Measurements from ENCODE around the gene A4GNT. TPM values are rescaled to one million over a fixed set of nuclear protein-coding genes. Genes with fewer than 3 reads are reported as not detected.
A peak's percentile ranks its signal among the peaks of the same experiment; 100 is the strongest.

The A4GNT gene
- total RNA-seq, 1 donor from 2014 or later: not detected

DNA sequence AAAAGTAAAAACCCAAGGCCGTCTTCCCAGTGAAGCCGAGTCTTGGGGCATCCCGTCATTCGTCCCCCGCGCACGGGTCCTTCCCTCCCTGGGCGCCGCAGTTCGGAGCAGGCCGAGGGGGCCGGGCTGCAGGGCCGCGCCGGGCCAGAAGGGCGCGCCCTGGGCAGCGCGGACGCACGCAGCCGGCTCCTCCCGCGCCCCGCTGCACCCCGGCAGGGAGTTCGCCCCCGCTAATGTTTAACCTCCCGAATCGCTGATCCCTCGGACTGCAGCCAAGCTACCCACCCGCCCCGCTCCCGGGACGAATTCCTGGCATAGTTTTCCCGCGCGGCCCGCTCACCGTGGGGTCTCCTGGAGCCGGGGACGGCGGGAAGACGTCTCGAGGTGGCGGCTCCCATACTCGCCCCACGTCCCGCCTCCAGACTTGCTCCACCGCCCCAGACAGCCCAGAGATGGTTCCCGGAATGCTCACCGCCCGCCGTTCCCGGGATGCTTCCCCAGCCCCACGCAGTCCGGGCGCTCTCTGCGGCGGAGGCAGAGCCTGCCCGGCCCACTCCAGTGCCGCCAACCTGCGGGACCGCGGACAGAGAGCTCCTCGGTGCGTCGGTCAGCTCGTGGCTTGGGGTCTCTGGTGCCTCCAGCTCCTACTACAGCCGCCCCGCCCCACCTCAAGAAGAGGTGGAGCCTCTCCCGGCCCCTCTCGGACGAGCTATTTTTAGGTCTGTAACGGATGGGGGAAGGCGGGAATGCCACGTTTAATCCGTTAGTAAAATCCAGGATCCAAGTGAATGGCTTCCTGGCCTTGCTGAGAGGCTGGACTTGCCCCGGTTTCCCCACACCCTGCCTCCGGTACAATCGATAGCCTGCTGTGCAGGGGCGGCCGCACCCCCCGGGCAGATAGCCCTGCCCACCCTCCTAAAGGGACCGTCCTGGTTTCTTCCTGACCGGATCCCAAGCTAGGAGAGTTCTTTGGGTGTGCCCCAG lies 16.9 kb downstream of the A4GNT start, which contains the start of gene DZIP1L:
Gene DZIP1L, minus strand, starts transcription at position 621 of the 984 bp plus-strand sequence. CDS start 11,637 bp downstream, outside the sequence.
- Mint-ChIP-seq H3K9me3 (no peaks in the 10 kb centered on the region), H3K27me3 (ENCODE audit: insufficient read depth, low read depth) (peaks cover 4% of the 10 kb centered on the region), H3K36me3 (peaks cover 4% of the 10 kb centered on the region), H3K4me3 (peak within 1 kb of the TSS; percentile 97), H3K27ac (peak within 1 kb of the TSS; percentile 99), H3K4me1 (peaks cover 24% of the 10 kb centered on the region)
- peaks cover 40% of the 10 kb centered on the region for H3K79me2 ChIP-seq (ENCODE audit: low read depth)
- peak; percentile 90 for DNase-seq (ENCODE audit: low spot score)
- H3K4me1 ChIP-seq: peaks cover 19% of the 10 kb centered on the region
- H3K4me2 ChIP-seq: peak within 1 kb of the TSS; percentile 90
- H3K27me3 ChIP-seq: no peaks in the 10 kb centered on the region
- peaks cover 16% of the 10 kb centered on the region for H3F3A ChIP-seq (ENCODE audit: low read depth)
- H4K20me1 ChIP-seq (ENCODE audit: low read depth): peaks cover 10% of the 10 kb centered on the region
- H3K9me3 ChIP-seq (ENCODE audit: low read depth): no peaks in the 10 kb centered on the region
- H3K27ac ChIP-seq: peak within 1 kb of the TSS; percentile 54
- H3K4me3 ChIP-seq: peak within 1 kb of the TSS; percentile 73
- no peaks in the 10 kb centered on the region for H3K36me3 ChIP-seq
- TF ChIP-seq, protein P1, sequence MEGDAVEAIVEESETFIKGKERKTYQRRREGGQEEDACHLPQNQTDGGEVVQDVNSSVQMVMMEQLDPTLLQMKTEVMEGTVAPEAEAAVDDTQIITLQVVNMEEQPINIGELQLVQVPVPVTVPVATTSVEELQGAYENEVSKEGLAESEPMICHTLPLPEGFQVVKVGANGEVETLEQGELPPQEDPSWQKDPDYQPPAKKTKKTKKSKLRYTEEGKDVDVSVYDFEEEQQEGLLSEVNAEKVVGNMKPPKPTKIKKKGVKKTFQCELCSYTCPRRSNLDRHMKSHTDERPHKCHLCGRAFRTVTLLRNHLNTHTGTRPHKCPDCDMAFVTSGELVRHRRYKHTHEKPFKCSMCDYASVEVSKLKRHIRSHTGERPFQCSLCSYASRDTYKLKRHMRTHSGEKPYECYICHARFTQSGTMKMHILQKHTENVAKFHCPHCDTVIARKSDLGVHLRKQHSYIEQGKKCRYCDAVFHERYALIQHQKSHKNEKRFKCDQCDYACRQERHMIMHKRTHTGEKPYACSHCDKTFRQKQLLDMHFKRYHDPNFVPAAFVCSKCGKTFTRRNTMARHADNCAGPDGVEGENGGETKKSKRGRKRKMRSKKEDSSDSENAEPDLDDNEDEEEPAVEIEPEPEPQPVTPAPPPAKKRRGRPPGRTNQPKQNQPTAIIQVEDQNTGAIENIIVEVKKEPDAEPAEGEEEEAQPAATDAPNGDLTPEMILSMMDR (IDR thresholded peaks at IDR 0.05): peak; percentile 62
- TF ChIP-seq EZH2phosphoT487 (IDR thresholded peaks at IDR 0.05): no peak
- H2AFZ ChIP-seq (replicated peaks): peak within 1 kb of the TSS; percentile 81
- peak within 1 kb of the TSS; percentile 39 for H3K9ac ChIP-seq

DNA sequence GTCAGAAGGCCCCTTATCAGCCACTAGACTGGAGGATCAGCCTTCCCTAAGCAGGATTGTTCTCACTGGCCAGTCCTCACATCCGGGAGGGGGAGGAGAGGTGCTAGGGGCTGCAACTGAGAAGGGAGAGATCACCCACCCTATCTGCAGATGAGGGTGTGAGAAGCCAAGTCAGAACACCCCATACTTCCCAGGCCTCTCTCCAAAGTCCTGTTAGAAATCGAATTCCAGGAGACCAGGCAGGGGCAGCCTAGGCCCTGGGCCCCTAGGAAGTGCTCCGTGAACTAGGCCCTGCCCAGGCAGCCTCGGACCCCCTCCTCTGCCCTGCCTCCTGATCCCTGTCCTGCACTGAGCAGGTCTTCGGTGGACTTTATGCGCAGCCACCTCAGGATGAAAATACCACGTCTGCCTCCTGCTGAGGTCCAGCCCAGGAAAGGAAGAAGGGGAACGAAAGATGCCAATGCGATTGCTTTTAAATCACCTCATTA lies 17.7 kb downstream of the A4GNT start:
- Histone ChIP-seq H3K36me3 (no peaks in the 10 kb centered on the region), H3F3A (ENCODE audit: low read depth) (peaks cover 16% of the 10 kb centered on the region), H2AFZ (replicated peaks) (peak overlapping the region; percentile 81), H4K20me1 (ENCODE audit: low read depth) (peaks cover 10% of the 10 kb centered on the region), H3K4me3 (peak overlapping the region; percentile 73), H3K27me3 (no peaks in the 10 kb centered on the region), H3K27ac (no peak overlapping the region), H3K4me2 (peak overlapping the region; percentile 90), H3K79me2 (ENCODE audit: low read depth) (peaks cover 40% of the 10 kb centered on the region), H3K4me1 (peaks cover 19% of the 10 kb centered on the region), H3K9ac (peak overlapping the region; percentile 39), H3K9me3 (ENCODE audit: low read depth) (no peaks in the 10 kb centered on the region)
- Mint-ChIP-seq H3K27me3 (ENCODE audit: insufficient read depth, low read depth) (peaks cover 4% of the 10 kb centered on the region), H3K4me3 (peak overlapping the region; percentile 97), H3K27ac (peak overlapping the region; percentile 99), H3K36me3 (peaks cover 8% of the 10 kb centered on the region), H3K9me3 (no peaks in the 10 kb centered on the region), H3K4me1 (peaks cover 24% of the 10 kb centered on the region)
- DNase-seq (ENCODE audit: low spot score): peak; percentile 48
- no peak for TF ChIP-seq EZH2 (IDR thresholded peaks at IDR 0.05)
- no peak for TF ChIP-seq EZH2phosphoT487 (IDR thresholded peaks at IDR 0.05)
- TF ChIP-seq, protein P1 (IDR thresholded peaks at IDR 0.05): no peak

DNA sequence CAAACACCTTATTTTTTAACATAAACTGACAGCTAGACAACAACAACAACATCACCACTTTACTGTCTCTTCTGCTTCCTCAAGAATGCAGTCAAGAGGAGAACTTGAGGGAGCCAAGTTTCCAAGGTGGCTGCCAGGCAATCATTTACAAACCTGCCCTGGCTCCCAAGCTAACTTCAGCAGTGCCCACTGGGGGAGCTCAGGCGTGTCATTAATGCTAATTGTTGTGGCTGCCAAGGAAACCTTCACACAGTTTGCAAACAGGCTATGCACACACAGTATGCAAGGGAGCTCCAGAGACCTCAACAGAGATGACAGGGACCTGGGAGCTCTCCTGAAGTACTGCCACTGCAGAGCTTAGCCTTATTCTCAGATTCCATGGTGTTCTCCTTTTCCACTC lies 18.9 kb downstream of the A4GNT start:
- no peak overlapping the region for H2AFZ ChIP-seq (replicated peaks)
- H3K79me2 ChIP-seq (ENCODE audit: low read depth): peaks cover 40% of the 10 kb centered on the region
- H3K36me3 ChIP-seq: no peaks in the 10 kb centered on the region
- H3K36me3 Mint-ChIP-seq: peaks cover 10% of the 10 kb centered on the region
- H3K9me3 ChIP-seq (ENCODE audit: low read depth): no peaks in the 10 kb centered on the region
- no peak overlapping the region for H3K27ac ChIP-seq
- peak overlapping the region; percentile 97 for H3K4me3 Mint-ChIP-seq
- peak; percentile 40 for DNase-seq (ENCODE audit: low spot score)
- no peaks in the 10 kb centered on the region for H3K9me3 Mint-ChIP-seq
- H3K27ac Mint-ChIP-seq: peak overlapping the region; percentile 76
- H3K4me3 ChIP-seq: no peak overlapping the region
- H3K27me3 ChIP-seq: no peaks in the 10 kb centered on the region
- H3K4me1 ChIP-seq: peaks cover 19% of the 10 kb centered on the region
- H3K4me2 ChIP-seq: peak overlapping the region; percentile 90
- H3K9ac ChIP-seq: no peak overlapping the region
- H3K27me3 Mint-ChIP-seq (ENCODE audit: insufficient read depth, low read depth): peaks cover 4% of the 10 kb centered on the region
- no peak for TF ChIP-seq EZH2 (IDR thresholded peaks at IDR 0.05)
- TF ChIP-seq, protein P1 (IDR thresholded peaks at IDR 0.05): no peak
- TF ChIP-seq EZH2phosphoT487 (IDR thresholded peaks at IDR 0.05): no peak
- H3K4me1 Mint-ChIP-seq: peaks cover 24% of the 10 kb centered on the region
- H3F3A ChIP-seq (ENCODE audit: low read depth): peaks cover 16% of the 10 kb centered on the region
- H4K20me1 ChIP-seq (ENCODE audit: low read depth): peaks cover 10% of the 10 kb centered on the region

All from neural progenitor cell (in vitro differentiated cells).